ENCODE results near the gene GPAM. TPM values are rescaled to one million over a fixed set of nuclear protein-coding genes. Genes with fewer than 3 reads are reported as not detected.

Gene GPAM
- total and polyA plus RNA-seq, 2 donors from 2014 or later = 4.0 to 9.9 TPM

DNA sequence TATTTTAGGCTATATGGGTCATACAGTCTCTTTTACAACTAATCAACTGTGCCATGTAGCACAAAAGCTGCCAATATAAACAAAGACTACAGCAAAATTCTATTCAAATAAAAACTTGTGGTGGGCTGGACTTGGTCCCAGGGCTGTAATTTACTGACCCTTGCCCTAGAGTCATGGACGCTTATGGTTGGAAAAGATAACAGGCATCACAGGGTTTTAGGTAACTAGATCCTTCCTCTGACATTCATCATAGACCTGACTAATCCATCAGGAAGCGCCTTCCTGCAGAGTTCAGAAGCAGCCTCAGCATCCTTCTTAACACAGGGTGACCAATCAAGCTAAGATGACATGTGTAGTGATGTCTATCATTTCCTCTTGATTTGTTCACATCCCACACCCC, 40.2 kb upstream of the GPAM start:
- TF ChIP-seq, protein P1, sequence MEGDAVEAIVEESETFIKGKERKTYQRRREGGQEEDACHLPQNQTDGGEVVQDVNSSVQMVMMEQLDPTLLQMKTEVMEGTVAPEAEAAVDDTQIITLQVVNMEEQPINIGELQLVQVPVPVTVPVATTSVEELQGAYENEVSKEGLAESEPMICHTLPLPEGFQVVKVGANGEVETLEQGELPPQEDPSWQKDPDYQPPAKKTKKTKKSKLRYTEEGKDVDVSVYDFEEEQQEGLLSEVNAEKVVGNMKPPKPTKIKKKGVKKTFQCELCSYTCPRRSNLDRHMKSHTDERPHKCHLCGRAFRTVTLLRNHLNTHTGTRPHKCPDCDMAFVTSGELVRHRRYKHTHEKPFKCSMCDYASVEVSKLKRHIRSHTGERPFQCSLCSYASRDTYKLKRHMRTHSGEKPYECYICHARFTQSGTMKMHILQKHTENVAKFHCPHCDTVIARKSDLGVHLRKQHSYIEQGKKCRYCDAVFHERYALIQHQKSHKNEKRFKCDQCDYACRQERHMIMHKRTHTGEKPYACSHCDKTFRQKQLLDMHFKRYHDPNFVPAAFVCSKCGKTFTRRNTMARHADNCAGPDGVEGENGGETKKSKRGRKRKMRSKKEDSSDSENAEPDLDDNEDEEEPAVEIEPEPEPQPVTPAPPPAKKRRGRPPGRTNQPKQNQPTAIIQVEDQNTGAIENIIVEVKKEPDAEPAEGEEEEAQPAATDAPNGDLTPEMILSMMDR (IDR thresholded peaks at IDR 0.05; ENCODE audit: borderline replicate concordance, extremely low read depth, insufficient read depth) = no peak
- no peaks in the 10 kb centered on the region for H3K36me3 ChIP-seq (ENCODE audit: control insufficient read depth in 2 of 3, insufficient read depth in 3 of 3, low read length in 3 of 3)
- H3K27ac ChIP-seq (ENCODE audit: low read depth in 2 of 2, low read length in 2 of 2) = no peak overlapping the region
- intact Hi-C loops (cut with DNase I) = no loop called here
- H3K4me3 ChIP-seq (ENCODE audit: low read length in 3 of 3) = no peak overlapping the region
- no peak overlapping the region for H3K9ac ChIP-seq (ENCODE audit: low read length in 3 of 3)
- peaks cover 0 to 18% (median 3%) of the 10 kb centered on the region in 3 donors for H3K9me3 ChIP-seq (ENCODE audit: control insufficient read depth in 2 of 3, insufficient read depth in 1 of 3, low read length in 3 of 3)
- H3K4me1 ChIP-seq (ENCODE audit: control insufficient read depth in 2 of 3, insufficient read depth in 2 of 3, low read depth in 1 of 3, low read length in 3 of 3) = no peaks in the 10 kb centered on the region
- FAIRE-seq (no peak), DNase-seq (no peak)
- no peaks in the 10 kb centered on the region for H3K27me3 ChIP-seq (ENCODE audit: control insufficient read depth, insufficient read depth, low read length)

GRCh38 chr10:112222799-112223198, 39.2 kb upstream of the GPAM start:
- Histone ChIP-seq H3K4me1 (ENCODE audit: control insufficient read depth in 2 of 3, insufficient read depth in 2 of 3, low read depth in 1 of 3, low read length in 3 of 3) (no peaks in the 10 kb centered on the region), H3K27me3 (ENCODE audit: control insufficient read depth, insufficient read depth, low read length) (no peaks in the 10 kb centered on the region), H3K9me3 (ENCODE audit: control insufficient read depth in 2 of 3, insufficient read depth in 1 of 3, low read length in 3 of 3) (peaks cover 0 to 18% (median 3%) of the 10 kb centered on the region in 3 donors), H3K36me3 (ENCODE audit: control insufficient read depth in 2 of 3, insufficient read depth in 3 of 3, low read length in 3 of 3) (no peaks in the 10 kb centered on the region), H3K4me3 (ENCODE audit: low read length in 3 of 3) (no peak overlapping the region), H3K27ac (ENCODE audit: low read depth in 2 of 2, low read length in 2 of 2) (no peak overlapping the region), H3K9ac (ENCODE audit: low read length in 3 of 3) (no peak overlapping the region)
- intact Hi-C loops (cut with DNase I) = no loop called here
- no peak for DNase-seq
- no peak for FAIRE-seq
- TF ChIP-seq, protein P1 (IDR thresholded peaks at IDR 0.05; ENCODE audit: borderline replicate concordance, extremely low read depth, insufficient read depth) = no peak

DNA sequence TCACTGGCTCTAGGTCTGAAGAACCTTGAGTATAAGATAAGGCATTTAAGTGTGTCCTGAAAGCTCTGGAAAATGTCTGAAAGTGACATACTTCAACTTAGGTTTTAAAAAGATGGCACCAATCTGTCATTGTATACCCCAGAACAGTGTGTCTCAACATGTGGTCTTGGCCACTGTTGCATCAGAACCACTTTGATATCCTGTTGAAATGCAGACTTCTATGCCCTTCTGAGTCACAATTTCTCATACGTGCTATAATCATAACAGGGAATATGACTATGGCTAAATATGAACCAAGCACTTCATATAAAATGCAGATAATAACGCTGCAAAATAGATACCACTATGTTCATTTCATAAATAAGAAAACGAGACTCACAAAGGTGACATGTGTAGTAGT, 38.0 kb upstream of the GPAM start:
- no peak for DNase-seq
- Histone ChIP-seq H3K36me3 (ENCODE audit: control insufficient read depth in 2 of 3, insufficient read depth in 3 of 3, low read length in 3 of 3) (no peaks in the 10 kb centered on the region), H3K27ac (ENCODE audit: low read depth in 2 of 2, low read length in 2 of 2) (no peak overlapping the region), H3K9ac (ENCODE audit: low read length in 3 of 3) (no peak overlapping the region), H3K27me3 (ENCODE audit: control insufficient read depth, insufficient read depth, low read length) (no peaks in the 10 kb centered on the region), H3K9me3 (ENCODE audit: control insufficient read depth in 2 of 3, insufficient read depth in 1 of 3, low read length in 3 of 3) (peaks cover 0 to 18% (median 3%) of the 10 kb centered on the region in 3 donors), H3K4me1 (ENCODE audit: control insufficient read depth in 2 of 3, insufficient read depth in 2 of 3, low read depth in 1 of 3, low read length in 3 of 3) (no peaks in the 10 kb centered on the region), H3K4me3 (ENCODE audit: low read length in 3 of 3) (no peak overlapping the region)
- no peak for FAIRE-seq
- TF ChIP-seq, protein P1 (IDR thresholded peaks at IDR 0.05; ENCODE audit: borderline replicate concordance, extremely low read depth, insufficient read depth) = no peak
- intact Hi-C loops (cut with DNase I) = no loop called here

DNA sequence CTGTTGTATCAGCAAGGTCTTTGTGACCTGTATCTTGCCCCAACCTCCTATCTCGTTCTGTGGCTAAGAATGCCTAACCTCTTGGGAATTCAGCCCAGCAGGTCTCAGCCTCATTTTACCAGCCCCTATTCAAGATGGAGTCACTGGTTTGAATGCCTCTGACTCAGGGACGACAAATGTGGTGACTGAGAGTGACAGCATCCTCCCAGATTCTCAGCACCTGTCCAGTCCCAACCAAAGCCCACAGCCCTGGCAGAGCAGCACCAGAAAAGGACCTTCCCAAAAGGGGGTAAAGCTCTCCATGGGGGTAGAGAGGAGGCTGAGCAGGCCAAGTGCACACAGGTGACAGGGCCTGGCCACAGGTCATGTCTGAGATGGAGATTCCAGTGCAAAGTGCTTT, 35.4 kb upstream of the GPAM start:
- DNase-seq = no peak
- Histone ChIP-seq H3K9ac (ENCODE audit: low read length in 3 of 3) (no peak overlapping the region), H3K27me3 (ENCODE audit: control insufficient read depth, insufficient read depth, low read length) (no peaks in the 10 kb centered on the region), H3K4me1 (ENCODE audit: control insufficient read depth in 2 of 3, insufficient read depth in 2 of 3, low read depth in 1 of 3, low read length in 3 of 3) (no peaks in the 10 kb centered on the region), H3K36me3 (ENCODE audit: control insufficient read depth in 2 of 3, insufficient read depth in 3 of 3, low read length in 3 of 3) (no peaks in the 10 kb centered on the region), H3K27ac (ENCODE audit: low read depth in 2 of 2, low read length in 2 of 2) (no peak overlapping the region), H3K4me3 (ENCODE audit: low read length in 3 of 3) (no peak overlapping the region), H3K9me3 (ENCODE audit: control insufficient read depth in 2 of 3, insufficient read depth in 1 of 3, low read length in 3 of 3) (peaks cover 0 to 18% (median 3%) of the 10 kb centered on the region in 3 donors)
- TF ChIP-seq, protein P1 (IDR thresholded peaks at IDR 0.05; ENCODE audit: borderline replicate concordance, extremely low read depth, insufficient read depth) = no peak
- intact Hi-C loops (cut with DNase I) = no loop called here
- no peak for FAIRE-seq
